Bronchial epithelial cell (primary cell): Measurements from ENCODE around the gene SAT2. TPM values are rescaled to one million over a fixed set of nuclear protein-coding genes. Genes with fewer than 3 reads are reported as not detected.

ENCODE experiments used
- DNase-seq: peaks from one replicate; pipeline ENCODE4 v3.0.0-alpha.2; 2010; ENCODE audit warnings: low read depth
- FAIRE-seq: peaks from 2 replicates; lab custom pipeline; 2011; peaks lifted over from hg19 to GRCh38; lab: Jason Lieb, UNC
- H3K27me3 ChIP-seq: 2 replicates; pipeline ENCODE4 v1.5.1; 2011; ENCODE audit warnings: low read length; ENCODE audit not compliant: control insufficient read depth, insufficient read depth
- H3K36me3 ChIP-seq: 2 replicates; pipeline ENCODE4 v1.5.1; 2011; ENCODE audit warnings: low read length; ENCODE audit not compliant: control insufficient read depth, insufficient read depth
- H3K4me3 ChIP-seq: 2 replicates; pipeline ENCODE4 v1.5.1; 2011; ENCODE audit warnings: mild to moderate bottlenecking, low read depth, low read length, control low read depth
- CTCF ChIP-seq: IDR thresholded peaks from 2 replicates; pipeline ENCODE4 v1.5.1; 2011; ENCODE audit warnings: mild to moderate bottlenecking, moderate library complexity, low read length, control low read depth, inconsistent platforms; ENCODE audit not compliant: insufficient read depth, severe bottlenecking
- total RNA-seq: library from RNA; depleted of rRNA; stranded (reverse); fragments of >200 nt; gene quantifications from 2 replicates; pipeline ENCODE4 v1.2.1, GENCODE V29; 2014

Gene SAT2
- total RNA-seq, 1 donor from 2014 or later, result 38.7 TPM

GRCh38 chr17:7577327-7578199 is 50.1 kb downstream of the SAT2 start:
- TF ChIP-seq CTCF, result no peak
- DNase-seq (no peak), FAIRE-seq (peak; percentile 76)
- H3K36me3 ChIP-seq, result peaks cover 40% of the 10 kb centered on the region
- H3K27me3 ChIP-seq, result no peaks in the 10 kb centered on the region
- no peak overlapping the region for H3K4me3 ChIP-seq

DNA sequence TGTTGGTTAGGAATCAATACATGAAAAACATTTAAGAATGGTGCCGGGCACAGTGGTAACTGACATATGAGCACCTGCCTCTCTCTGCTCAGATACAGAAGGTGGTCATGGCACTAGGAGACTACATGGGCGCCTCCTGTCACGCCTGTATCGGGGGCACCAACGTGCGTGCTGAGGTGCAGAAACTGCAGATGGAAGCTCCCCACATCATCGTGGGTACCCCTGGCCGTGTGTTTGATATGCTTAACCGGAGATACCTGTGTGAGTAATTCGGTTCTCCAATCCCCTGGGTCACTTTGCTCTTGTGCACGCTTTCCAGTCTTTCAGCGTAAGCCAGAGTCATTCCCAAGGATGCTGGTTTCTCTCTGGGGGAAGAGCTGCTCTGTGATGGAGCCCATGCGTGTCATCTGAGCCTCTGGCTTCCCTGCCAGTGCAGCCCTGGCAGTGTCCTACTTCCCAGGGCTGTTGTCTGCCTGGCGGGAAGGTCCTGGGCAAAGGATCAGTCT is 51.1 kb downstream of the SAT2 start:
- DNase-seq (no peak), FAIRE-seq (no peak)
- no peak for TF ChIP-seq CTCF
- Histone ChIP-seq H3K4me3 (no peak overlapping the region), H3K36me3 (peaks cover 38% of the 10 kb centered on the region), H3K27me3 (no peaks in the 10 kb centered on the region)

Other genes starting within 250 kb of the SAT2 start
- 7.4 and 11.8 TPM in 2 replicates for gene TNK1, start 246.7 kb downstream of the SAT2 start, total RNA-seq
- 9.0 and 13.2 TPM in 2 replicates for gene PLSCR3, start 233.3 kb downstream of the SAT2 start, total RNA-seq
- gene TMEM256, start 223.7 kb downstream of the SAT2 start, total RNA-seq, result 40.3 and 67.7 TPM in 2 replicates
- gene NLGN2, start 220.0 kb downstream of the SAT2 start, total RNA-seq, result 0.79 and 1.2 TPM in 2 replicates
- 0.13 TPM in 1 of 2 replicates, not detected in the other for gene SPEM1, start 207.5 kb downstream of the SAT2 start, total RNA-seq
- not detected in 2 replicates for gene SPEM2, start 202.2 kb downstream of the SAT2 start, total RNA-seq
- gene SPEM3, start 199.0 kb downstream of the SAT2 start, total RNA-seq, result not detected in 2 replicates
- gene TMEM102, start 192.4 kb downstream of the SAT2 start, total RNA-seq, result 7.3 and 12.6 TPM in 2 replicates
- gene FGF11, start 188.3 kb downstream of the SAT2 start, total RNA-seq, result 12.4 and 28.3 TPM in 2 replicates
- gene CHRNB1, start 182.8 kb downstream of the SAT2 start, total RNA-seq, result 9.7 and 16.8 TPM in 2 replicates
- 8.7 and 9.2 TPM in 2 replicates for gene ZBTB4, start 148.2 kb downstream of the SAT2 start, total RNA-seq
- gene SLC35G6, start 146.4 kb downstream of the SAT2 start, total RNA-seq, result not detected in 2 replicates
- 38.4 and 79.6 TPM in 2 replicates for gene POLR2A, start 143.5 kb downstream of the SAT2 start, total RNA-seq
- 0.53 and 1.0 TPM in 2 replicates for gene TNFSF12, start 78.8 kb downstream of the SAT2 start, total RNA-seq
- 2.6 and 3.7 TPM in 2 replicates for gene TNFSF13, start 69.1 kb downstream of the SAT2 start, total RNA-seq
- 94.7 and 129 TPM in 2 replicates for gene SENP3, start 65.9 kb downstream of the SAT2 start, total RNA-seq
- gene CD68, start 48.2 kb downstream of the SAT2 start, total RNA-seq, result 11.3 and 16.4 TPM in 2 replicates
- gene MPDU1, start 44.0 kb downstream of the SAT2 start, total RNA-seq, result 54.7 and 56.3 TPM in 2 replicates
- 23.4 and 41.7 TPM in 2 replicates for gene SOX15, start 37.7 kb downstream of the SAT2 start, total RNA-seq
- gene FXR2, start 12.9 kb downstream of the SAT2 start, total RNA-seq, result 42.1 and 43.2 TPM in 2 replicates
- 0.38 TPM in 1 of 2 replicates, not detected in the other for gene SHBG, start 2.3 kb upstream of the SAT2 start, total RNA-seq
- not detected in 2 replicates for gene ATP1B2, start 23.1 kb upstream of the SAT2 start, total RNA-seq
- 9.2 and 15.1 TPM in 2 replicates for gene TP53, start 59.7 kb upstream of the SAT2 start, total RNA-seq
- 3.5 and 4.2 TPM in 2 replicates for gene WRAP53, start 60.7 kb upstream of the SAT2 start, total RNA-seq
- under 0.01 TPM in 2 replicates for gene EFNB3, start 77.4 kb upstream of the SAT2 start, total RNA-seq
- under 0.01 and 0.26 TPM in 2 replicates for gene DNAH2, start 89.9 kb upstream of the SAT2 start, total RNA-seq
- 2.9 and 6.0 TPM in 2 replicates for gene KDM6B, start 206.4 kb upstream of the SAT2 start, total RNA-seq
- gene TMEM88, start 227.2 kb upstream of the SAT2 start, total RNA-seq, result 0.64 TPM in 1 of 2 replicates, not detected in the other
- 36.6 and 47.5 TPM in 2 replicates for gene NAA38, start 229.7 kb upstream of the SAT2 start, total RNA-seq
- gene CYB5D1, start 230.2 kb upstream of the SAT2 start, total RNA-seq, result 6.5 and 9.0 TPM in 2 replicates